DND-41 (cell line): Measurements from ENCODE around the gene PTPRE.

Source experiments
- ATAC-seq: fragments of 200-7000 bp; cut with Tn5 transposase; 3 replicates; pipeline ENCODE4 v1.9.1; 2021; ENCODE audit warnings: low read depth; ENCODE audit not compliant: insufficient read depth
- DNase-seq: peaks from one replicate; pipeline ENCODE4 v3.0.0-alpha.2; 2020
- H2AFZ ChIP-seq: 2 replicates; pipeline ENCODE4 v1.6.0; 2012; ENCODE audit warnings: low read depth, low read length
- H3K27ac ChIP-seq: 2 replicates; pipeline ENCODE4 v1.5.1; 2012; ENCODE audit warnings: low read length, inconsistent platforms
- H3K27me3 ChIP-seq: fragments of 200-600 bp; sonication (generic); 2 replicates; pipeline ENCODE4 v1.6.0; 2012; ENCODE audit warnings: low read length, mild to moderate bottlenecking, inconsistent platforms; ENCODE audit not compliant: insufficient read depth, poor library complexity
- H3K36me3 ChIP-seq: 2 replicates; pipeline ENCODE4 v1.5.1; 2012; ENCODE audit warnings: low read length, inconsistent platforms; ENCODE audit not compliant: insufficient read depth
- H3K4me1 ChIP-seq: 2 replicates; pipeline ENCODE4 v1.5.1; 2012; ENCODE audit warnings: mild to moderate bottlenecking, low read length; ENCODE audit not compliant: insufficient read depth
- H3K4me2 ChIP-seq: 2 replicates; pipeline ENCODE4 v1.6.0; 2012; ENCODE audit warnings: mild to moderate bottlenecking, moderate library complexity, low read length, inconsistent platforms; ENCODE audit not compliant: insufficient read depth
- H3K4me3 ChIP-seq, 2 experiments: fragments of 200-600 bp in 1 of 2; shearing (Covaris generic) in 1 of 2; 2 replicates each; pipeline ENCODE4 v1.5.1; 2012 to 2016; ENCODE audit warnings: inconsistent platforms in 2 of 2, low read length in 2 of 2, mild to moderate bottlenecking in 2 of 2, low read depth in 1 of 2, moderate library complexity in 1 of 2
- H3K79me2 ChIP-seq: 2 replicates; pipeline ENCODE4 v1.6.0; 2012; ENCODE audit warnings: low read length, inconsistent platforms; ENCODE audit not compliant: insufficient read depth
- H3K9ac ChIP-seq: 2 replicates; pipeline ENCODE4 v1.6.0; 2012; ENCODE audit warnings: low read depth, mild to moderate bottlenecking, inconsistent platforms, low read length, moderate library complexity
- H3K9me3 ChIP-seq: 2 replicates; pipeline ENCODE4 v1.5.1; 2012; ENCODE audit warnings: low read length, moderate library complexity, mild to moderate bottlenecking, inconsistent platforms; ENCODE audit not compliant: insufficient read depth, severe bottlenecking
- H4K20me1 ChIP-seq: 2 replicates; pipeline ENCODE4 v1.6.0; 2012; ENCODE audit warnings: low read length; ENCODE audit not compliant: insufficient read depth
- CTCF ChIP-seq: IDR thresholded peaks from 2 replicates; pipeline ENCODE4 v1.5.1; 2012; ENCODE audit warnings: borderline replicate concordance, low read length, moderate library complexity, mild to moderate bottlenecking; ENCODE audit not compliant: poor library complexity, severe bottlenecking; ENCODE audit errors: extremely low read depth
- EZH2 ChIP-seq: IDR thresholded peaks from 3 replicates; pipeline ENCODE4 v1.6.1; 2012; ENCODE audit warnings: borderline replicate concordance, low read depth, mild to moderate bottlenecking, moderate library complexity, low read length, inconsistent platforms; ENCODE audit not compliant: severe bottlenecking

PTPRE gene

DNA sequence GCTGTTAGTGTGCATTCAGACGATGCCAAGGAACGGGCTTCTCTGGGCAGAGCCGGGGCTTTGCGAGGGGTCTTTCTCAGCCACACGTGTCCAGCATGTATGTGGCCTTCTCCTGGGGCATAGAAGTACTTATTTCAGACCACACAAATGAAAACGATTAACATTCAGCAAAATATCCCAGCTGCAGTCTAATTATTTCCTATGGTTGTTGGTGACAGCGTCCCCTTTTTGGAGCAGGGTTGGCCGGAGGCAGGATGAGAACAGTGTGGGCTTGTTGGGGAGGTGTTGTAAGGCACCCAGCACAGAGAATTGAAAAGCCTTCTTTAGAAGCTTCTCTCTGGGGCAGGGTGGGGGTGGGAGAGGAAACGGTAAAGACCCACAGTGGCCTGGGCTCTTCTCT is 54.2 kb downstream of the PTPRE start:
- DNase-seq: no peak
- peaks cover 12% of the 10 kb centered on the region for H3K27me3 ChIP-seq
- H3K9ac ChIP-seq: no peak overlapping the region
- no peak for ATAC-seq
- H3K79me2 ChIP-seq: no peaks in the 10 kb centered on the region
- H3K27ac ChIP-seq: no peak overlapping the region
- no peaks in the 10 kb centered on the region for H4K20me1 ChIP-seq
- no peaks in the 10 kb centered on the region for H3K4me1 ChIP-seq
- no peak for TF ChIP-seq CTCF
- H3K4me3 ChIP-seq: no peak overlapping the region
- no peak overlapping the region for H2AFZ ChIP-seq
- H3K9me3 ChIP-seq: no peaks in the 10 kb centered on the region
- no peak overlapping the region for H3K4me2 ChIP-seq
- H3K36me3 ChIP-seq: no peaks in the 10 kb centered on the region

DNA sequence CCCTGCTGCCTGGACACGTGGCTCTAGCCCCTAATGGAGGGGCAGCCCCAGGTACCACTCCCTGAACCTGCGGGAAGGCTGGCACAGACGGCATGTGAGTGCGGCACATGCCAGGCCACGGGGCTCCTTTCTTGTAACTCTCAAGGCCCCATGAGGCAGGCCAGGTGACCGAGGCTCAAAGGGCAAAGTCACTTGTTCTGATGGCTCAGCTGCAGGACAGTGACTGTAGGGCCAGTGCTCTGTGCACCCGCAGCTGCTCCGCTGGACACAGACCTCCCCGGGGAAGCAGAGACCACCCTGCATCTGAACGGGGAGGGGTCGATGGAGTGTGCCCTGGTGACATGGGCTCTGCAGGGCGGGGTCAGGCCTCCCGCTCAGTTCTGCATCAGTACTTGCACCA is 55.3 kb downstream of the PTPRE start:
- no peak overlapping the region for H3K4me2 ChIP-seq
- no peak overlapping the region for H2AFZ ChIP-seq

GRCh38 chr10:127963136-127963535 is 56.2 kb downstream of the PTPRE start:
- no peak for DNase-seq
- no peak for TF ChIP-seq CTCF
- no peak for TF ChIP-seq EZH2
- H2AFZ ChIP-seq: no peak overlapping the region

More for the DNA sequence above, 55.3 kb downstream of the PTPRE start:
- ATAC-seq: no peak
- H3K27me3 ChIP-seq: peaks cover 8% of the 10 kb centered on the region
- H4K20me1 ChIP-seq: no peaks in the 10 kb centered on the region
- H3K4me3 ChIP-seq: no peak overlapping the region
- TF ChIP-seq CTCF (no peak), EZH2 (no peak)
- H3K27ac ChIP-seq: no peak overlapping the region
- H3K4me1 ChIP-seq: no peaks in the 10 kb centered on the region
- H3K9me3 ChIP-seq: no peaks in the 10 kb centered on the region
- no peaks in the 10 kb centered on the region for H3K79me2 ChIP-seq
- H3K9ac ChIP-seq: no peak overlapping the region
- H3K36me3 ChIP-seq: no peaks in the 10 kb centered on the region
- no peak for DNase-seq

DNA sequence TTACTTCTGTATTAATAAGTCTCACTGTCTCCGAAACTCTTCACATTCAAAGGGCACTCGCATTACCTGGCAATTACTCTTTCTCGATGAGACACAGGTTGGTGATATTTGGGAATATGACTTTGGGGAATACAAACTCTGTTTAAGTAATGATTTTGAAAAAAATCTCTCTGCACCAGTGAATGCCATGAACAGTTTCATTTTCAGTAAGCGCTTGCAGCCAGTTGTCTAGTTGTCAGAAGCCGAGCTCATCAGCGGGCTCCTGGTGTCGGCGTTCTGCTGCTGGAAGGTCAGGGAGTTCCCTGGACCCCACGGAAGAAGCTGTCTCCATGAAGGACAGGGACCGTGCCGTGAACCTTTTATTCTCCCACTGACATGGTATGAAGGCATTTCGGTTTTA is 57.7 kb downstream of the PTPRE start:
- Histone ChIP-seq H3K27me3 (peaks cover 5% of the 10 kb centered on the region), H2AFZ (no peak overlapping the region), H3K4me3 (no peak overlapping the region), H3K27ac (no peak overlapping the region), H3K9me3 (no peaks in the 10 kb centered on the region), H3K4me2 (no peak overlapping the region), H3K36me3 (no peaks in the 10 kb centered on the region), H3K9ac (no peak overlapping the region), H3K4me1 (no peaks in the 10 kb centered on the region), H4K20me1 (no peaks in the 10 kb centered on the region), H3K79me2 (no peaks in the 10 kb centered on the region)
- DNase-seq (no peak), ATAC-seq (no peak)
- TF ChIP-seq CTCF: no peak
- no peak for TF ChIP-seq EZH2

More at GRCh38 chr10:127963136-127963535, 56.2 kb downstream of the PTPRE start:
- no peaks in the 10 kb centered on the region for H3K79me2 ChIP-seq
- H3K9ac ChIP-seq: no peak overlapping the region
- H3K4me1 ChIP-seq: no peaks in the 10 kb centered on the region
- no peaks in the 10 kb centered on the region for H4K20me1 ChIP-seq
- no peak overlapping the region for H3K27ac ChIP-seq
- H3K27me3 ChIP-seq: peaks cover 6% of the 10 kb centered on the region
- no peaks in the 10 kb centered on the region for H3K36me3 ChIP-seq
- ATAC-seq: no peak
- no peak overlapping the region for H3K4me3 ChIP-seq
- H3K4me2 ChIP-seq: no peak overlapping the region
- no peaks in the 10 kb centered on the region for H3K9me3 ChIP-seq
